DND-41 (cell line): ENCODE measurements around the gene MAP6.
"Not testable (repeated sequence)": the region's sequence is repeated elsewhere in the genome, so short reads cannot be mapped to it uniquely, and the experiment has no call there.

ENCODE experiments used
- ATAC-seq: fragments of 200-7000 bp; cut with Tn5 transposase; 3 replicates; pipeline ENCODE4 v1.9.1; 2021; ENCODE audit warnings: low read depth; ENCODE audit not compliant: insufficient read depth
- DNase-seq: peaks from one replicate; pipeline ENCODE4 v3.0.0-alpha.2; 2020
- H2AFZ ChIP-seq: 2 replicates; pipeline ENCODE4 v1.6.0; 2012; ENCODE audit warnings: low read depth, low read length
- H3K27ac ChIP-seq: 2 replicates; pipeline ENCODE4 v1.5.1; 2012; ENCODE audit warnings: low read length, inconsistent platforms
- H3K27me3 ChIP-seq: fragments of 200-600 bp; sonication (generic); 2 replicates; pipeline ENCODE4 v1.6.0; 2012; ENCODE audit warnings: low read length, mild to moderate bottlenecking, inconsistent platforms; ENCODE audit not compliant: insufficient read depth, poor library complexity
- H3K36me3 ChIP-seq: 2 replicates; pipeline ENCODE4 v1.5.1; 2012; ENCODE audit warnings: low read length, inconsistent platforms; ENCODE audit not compliant: insufficient read depth
- H3K4me1 ChIP-seq: 2 replicates; pipeline ENCODE4 v1.5.1; 2012; ENCODE audit warnings: mild to moderate bottlenecking, low read length; ENCODE audit not compliant: insufficient read depth
- H3K4me2 ChIP-seq: 2 replicates; pipeline ENCODE4 v1.6.0; 2012; ENCODE audit warnings: mild to moderate bottlenecking, moderate library complexity, low read length, inconsistent platforms; ENCODE audit not compliant: insufficient read depth
- H3K4me3 ChIP-seq, 2 experiments: fragments of 200-600 bp in 1 of 2; shearing (Covaris generic) in 1 of 2; 2 replicates each; pipeline ENCODE4 v1.5.1; 2012 to 2016; ENCODE audit warnings: inconsistent platforms in 2 of 2, low read length in 2 of 2, mild to moderate bottlenecking in 2 of 2, low read depth in 1 of 2, moderate library complexity in 1 of 2
- H3K79me2 ChIP-seq: 2 replicates; pipeline ENCODE4 v1.6.0; 2012; ENCODE audit warnings: low read length, inconsistent platforms; ENCODE audit not compliant: insufficient read depth
- H3K9ac ChIP-seq: 2 replicates; pipeline ENCODE4 v1.6.0; 2012; ENCODE audit warnings: low read depth, mild to moderate bottlenecking, inconsistent platforms, low read length, moderate library complexity
- H3K9me3 ChIP-seq: 2 replicates; pipeline ENCODE4 v1.5.1; 2012; ENCODE audit warnings: low read length, moderate library complexity, mild to moderate bottlenecking, inconsistent platforms; ENCODE audit not compliant: insufficient read depth, severe bottlenecking
- H4K20me1 ChIP-seq: 2 replicates; pipeline ENCODE4 v1.6.0; 2012; ENCODE audit warnings: low read length; ENCODE audit not compliant: insufficient read depth
- CTCF ChIP-seq: IDR thresholded peaks from 2 replicates; pipeline ENCODE4 v1.5.1; 2012; ENCODE audit warnings: borderline replicate concordance, low read length, moderate library complexity, mild to moderate bottlenecking; ENCODE audit not compliant: poor library complexity, severe bottlenecking; ENCODE audit errors: extremely low read depth
- EZH2 ChIP-seq: IDR thresholded peaks from 3 replicates; pipeline ENCODE4 v1.6.1; 2012; ENCODE audit warnings: borderline replicate concordance, low read depth, mild to moderate bottlenecking, moderate library complexity, low read length, inconsistent platforms; ENCODE audit not compliant: severe bottlenecking

MAP6 gene

GRCh38 chr11:75689863-75690609, 21.2 kb upstream of the MAP6 start:
- H3K27me3 ChIP-seq: no peaks in the 10 kb centered on the region
- H4K20me1 ChIP-seq: no peaks in the 10 kb centered on the region
- H3K27ac ChIP-seq: no peak overlapping the region
- H3K36me3 ChIP-seq: no peaks in the 10 kb centered on the region
- H2AFZ ChIP-seq: no peak overlapping the region
- ATAC-seq (no peak), DNase-seq (no peak)
- H3K4me3 ChIP-seq: no peak overlapping the region
- no peak overlapping the region for H3K9ac ChIP-seq
- H3K9me3 ChIP-seq: no peaks in the 10 kb centered on the region
- TF ChIP-seq EZH2 (no peak), CTCF (no peak)
- H3K4me2 ChIP-seq: no peak overlapping the region
- no peaks in the 10 kb centered on the region for H3K79me2 ChIP-seq
- no peaks in the 10 kb centered on the region for H3K4me1 ChIP-seq

DNA sequence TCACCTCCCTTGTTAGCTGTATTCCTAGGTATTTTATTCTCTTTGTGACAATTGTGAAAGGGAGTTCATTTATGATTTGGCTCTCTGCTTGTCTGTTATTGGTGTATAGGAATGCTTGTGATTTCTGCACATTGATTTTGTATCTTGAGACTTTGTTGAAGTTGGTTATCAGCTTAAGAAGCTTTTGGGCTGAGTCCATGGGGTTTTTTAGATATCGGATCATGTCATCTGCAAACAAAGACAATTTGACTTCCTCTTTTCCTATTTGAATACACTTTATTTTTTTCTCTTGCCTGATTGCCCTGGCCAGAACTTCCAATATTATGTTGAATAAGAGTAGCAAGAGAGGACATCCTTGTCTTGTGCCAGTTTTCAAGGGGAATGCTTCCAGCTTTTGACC, 15.0 kb upstream of the MAP6 start:
- not testable (repeated sequence) for H3K4me3 ChIP-seq, H3K9me3 ChIP-seq, H3K27ac ChIP-seq, H3K27me3 ChIP-seq, H3K36me3 ChIP-seq, H4K20me1 ChIP-seq, H3K9ac ChIP-seq, H3K79me2 ChIP-seq, H3K4me2 ChIP-seq, DNase-seq, H3K4me1 ChIP-seq, ATAC-seq, H2AFZ ChIP-seq

DNA sequence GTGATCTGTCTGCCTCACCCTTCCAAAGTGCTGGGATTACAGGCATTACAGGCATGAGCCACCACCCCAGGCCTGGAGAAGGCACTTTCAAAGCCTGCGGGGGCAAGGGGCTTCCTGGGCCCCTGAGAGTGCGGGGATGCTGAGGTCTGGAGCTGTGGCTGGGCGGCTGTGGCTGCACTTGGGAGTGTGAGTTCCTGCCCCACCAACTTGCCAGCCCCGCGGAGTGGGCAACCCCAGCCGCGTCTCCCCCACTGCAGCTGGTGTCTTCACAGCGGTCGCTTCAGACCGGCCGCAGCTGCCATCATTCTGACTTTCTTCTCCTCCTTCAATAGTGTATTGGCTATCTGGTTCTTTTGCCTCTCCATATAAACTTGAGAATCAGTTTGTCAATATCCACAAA, 10.7 kb upstream of the MAP6 start:
- Histone ChIP-seq H3K9ac (no peak overlapping the region), H3K79me2 (no peaks in the 10 kb centered on the region), H3K4me2 (no peak overlapping the region), H3K4me1 (no peaks in the 10 kb centered on the region), H3K36me3 (no peaks in the 10 kb centered on the region), H3K27ac (no peak overlapping the region), H3K9me3 (no peaks in the 10 kb centered on the region), H2AFZ (no peak overlapping the region), H4K20me1 (no peaks in the 10 kb centered on the region), H3K27me3 (no peaks in the 10 kb centered on the region), H3K4me3 (no peak overlapping the region)
- TF ChIP-seq EZH2: no peak
- TF ChIP-seq CTCF: no peak
- no peak for ATAC-seq
- DNase-seq: no peak

- H3K36me3 ChIP-seq: no peaks in the 10 kb centered on the region
- no peak overlapping the region for H3K27ac ChIP-seq
- no peaks in the 10 kb centered on the region for H3K27me3 ChIP-seq
- H2AFZ ChIP-seq: no peak overlapping the region
- DNase-seq (no peak), ATAC-seq (no peak)
- H3K9ac ChIP-seq: no peak overlapping the region
- H3K9me3 ChIP-seq: no peaks in the 10 kb centered on the region
- no peaks in the 10 kb centered on the region for H3K4me1 ChIP-seq
- TF ChIP-seq EZH2: no peak
- TF ChIP-seq CTCF: no peak
- no peaks in the 10 kb centered on the region for H4K20me1 ChIP-seq
- no peak overlapping the region for H3K4me2 ChIP-seq
- no peak overlapping the region for H3K4me3 ChIP-seq
- H3K79me2 ChIP-seq: no peaks in the 10 kb centered on the region
Measured at GRCh38 chr11:75678620-75679259, 9.9 kb upstream of the MAP6 start.
